NCI-H460 (cell line): ENCODE results near the gene ZNF182. TPM values are rescaled to one million over a fixed set of nuclear protein-coding genes. Genes with fewer than 3 reads are reported as not detected.
"Not testable (repeated sequence)": the region's sequence is repeated elsewhere in the genome, so short reads cannot be mapped to it uniquely, and the experiment has no call there.

Source experiments
- DNase-seq: peaks from one replicate; pipeline ENCODE4 v3.0.0-alpha.2; 2016; ENCODE audit warnings: low read depth; ENCODE audit errors: extremely low read depth
- total RNA-seq: library from RNA; depleted of rRNA; stranded (reverse); fragments of >200 nt; shearing (Covaris generic); gene quantifications from 2 replicates; pipeline ENCODE4 v1.2.3, GENCODE V29; 2014

The ZNF182 gene
- total RNA-seq, 1 experiment from 2014 or later: 6.6 TPM

- DNase-seq: no peak
Observed at GRCh38 chrX:48002929-48003328, 860 bp downstream of the ZNF182 start.

DNA sequence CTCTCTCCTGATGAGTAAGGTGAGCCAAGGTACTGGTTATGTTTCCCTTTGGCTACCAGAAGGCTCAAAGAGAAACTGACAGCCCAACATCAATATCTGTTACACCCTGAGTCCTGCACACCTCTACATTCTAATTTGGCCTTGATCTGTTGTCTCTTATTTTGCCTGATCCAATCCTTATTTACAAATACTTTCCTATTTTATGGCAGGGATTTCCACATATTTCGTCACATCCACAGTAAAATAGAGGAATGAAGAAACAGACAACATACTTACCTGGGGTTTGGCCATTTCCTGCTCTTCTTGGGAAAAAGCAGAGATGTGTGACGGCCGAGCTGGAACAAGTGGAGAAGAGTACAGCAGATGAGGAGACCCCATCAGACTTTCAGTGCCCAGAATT, 1.5 kb downstream of the ZNF182 start:
- no peak for DNase-seq

DNA sequence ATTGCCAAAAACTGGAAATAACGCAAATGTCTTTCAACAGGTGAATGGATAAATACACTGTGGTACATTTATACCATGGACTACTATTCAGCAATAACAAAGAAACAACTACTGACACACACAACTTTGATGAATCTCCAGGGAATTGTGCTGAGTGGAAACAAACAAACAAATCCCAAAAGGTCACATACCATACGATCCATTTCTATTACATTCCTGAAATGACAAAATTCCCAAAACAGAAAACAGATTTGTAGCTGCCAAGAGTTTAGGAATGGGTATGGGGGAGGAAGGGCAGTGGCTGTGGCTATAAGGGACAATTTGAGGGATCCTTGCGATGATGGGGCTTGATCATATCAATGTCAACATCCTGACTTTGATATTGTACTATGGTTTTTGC, 2.5 kb downstream of the ZNF182 start:
- DNase-seq: no peak

DNA sequence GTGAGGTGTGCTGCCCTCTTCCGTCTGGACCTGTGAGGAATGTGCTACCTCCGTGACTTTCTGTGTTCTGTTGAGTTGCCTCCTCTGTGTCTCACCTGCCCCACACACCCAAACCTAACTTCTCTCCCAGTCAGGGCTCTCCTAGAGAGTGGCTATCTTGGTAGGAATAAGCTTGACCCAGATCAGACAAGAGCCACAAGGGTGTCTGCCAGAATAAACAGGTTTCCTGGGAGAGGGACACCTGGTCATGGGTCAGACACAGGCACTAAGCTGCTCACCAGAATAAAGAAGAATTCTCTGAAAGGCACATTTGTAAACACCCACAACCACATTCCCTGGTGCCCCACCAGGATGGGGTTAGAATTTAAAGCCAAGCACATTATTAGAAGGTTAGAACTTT, 11.1 kb downstream of the ZNF182 start:
- DNase-seq: no peak

- no peak for DNase-seq
Observed at GRCh38 chrX:47992095-47992380, 11.8 kb downstream of the ZNF182 start.

- DNase-seq: no peak
Observed at GRCh38 chrX:47991263-47992094, 12.3 kb downstream of the ZNF182 start.

DNA sequence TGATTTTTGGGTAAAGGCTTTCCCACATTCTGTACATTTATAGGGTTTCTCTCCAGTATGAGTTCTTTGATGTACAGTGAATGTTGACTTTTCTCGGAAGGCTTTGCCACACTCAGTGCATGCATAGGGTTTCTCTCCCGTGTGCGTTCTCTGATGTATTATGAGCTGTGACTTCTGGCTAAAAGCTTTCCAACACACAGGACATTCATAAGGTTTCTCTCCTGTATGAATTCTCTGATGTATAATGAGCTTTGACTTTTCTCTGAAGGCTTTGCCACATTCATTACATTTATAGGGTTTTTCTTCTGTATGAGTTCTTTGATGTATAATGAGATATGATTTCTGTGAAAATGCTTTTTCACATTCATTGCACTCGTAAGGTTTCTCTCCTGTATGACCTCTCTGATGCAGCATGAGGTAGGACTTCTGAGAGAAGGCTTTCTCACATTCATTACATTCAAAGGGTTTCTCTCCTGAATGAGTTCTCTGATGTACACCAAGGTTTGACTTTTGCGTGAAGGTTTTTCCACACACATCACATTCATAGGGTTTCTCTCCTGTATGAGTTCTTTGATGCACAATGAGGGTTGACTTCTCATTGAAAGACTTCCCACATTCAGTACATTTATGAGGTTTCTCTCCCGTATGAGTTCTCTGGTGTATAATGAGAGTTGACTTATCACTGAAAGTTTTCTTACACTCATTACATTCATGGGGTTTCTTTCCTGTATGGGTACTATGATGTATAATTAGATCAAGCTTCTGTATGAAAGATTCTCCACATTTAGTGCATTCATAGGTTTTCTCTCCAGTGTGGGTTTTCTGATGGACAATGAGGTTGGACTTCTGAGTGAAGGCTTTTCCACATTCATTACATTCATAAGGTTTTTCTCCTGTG, 27.3 kb downstream of the ZNF182 start:
- no peak for DNase-seq

DNA sequence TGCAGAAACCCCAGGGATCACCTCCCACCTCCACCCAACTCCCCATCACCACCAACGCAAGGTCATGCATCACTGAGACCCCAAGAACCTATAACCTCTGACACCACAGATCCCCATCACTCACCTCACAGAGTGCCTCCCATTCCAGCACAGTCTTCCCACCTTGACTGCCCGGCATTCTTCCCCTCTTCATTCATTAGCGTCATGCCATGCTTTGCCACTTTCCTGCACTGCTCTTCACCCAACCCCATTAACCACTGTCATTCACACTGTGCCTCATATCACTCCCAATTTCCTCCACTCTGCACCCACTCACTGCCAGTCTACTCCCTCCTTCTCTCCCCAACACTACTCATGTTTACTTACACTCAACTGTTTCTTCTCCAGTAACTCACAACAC, 30.6 kb downstream of the ZNF182 start:
- DNase-seq: no peak

- DNase-seq: not testable (repeated sequence)
Observed at GRCh38 chrX:47965526-47965925, 38.3 kb downstream of the ZNF182 start.

DNA sequence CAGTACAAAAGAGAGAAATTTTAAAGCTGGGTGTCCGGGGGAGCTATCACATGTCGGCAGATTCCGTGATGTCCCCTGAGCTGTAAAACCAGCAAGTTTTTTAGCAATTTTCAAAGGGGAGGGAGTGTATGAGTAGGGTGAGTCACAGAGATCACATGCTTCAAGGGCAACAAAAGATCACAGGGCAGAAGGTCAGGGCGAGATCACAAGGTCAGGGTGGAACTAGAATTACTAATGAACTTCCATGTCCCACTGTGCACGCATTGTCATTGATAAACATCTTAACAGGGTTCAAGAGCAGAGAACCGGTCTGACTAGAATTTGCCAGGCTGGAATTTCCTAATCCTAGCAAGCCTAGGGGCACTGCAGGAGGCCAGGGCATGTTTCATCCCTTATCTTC, 42.0 kb downstream of the ZNF182 start:
- not testable (repeated sequence) for DNase-seq

DNA sequence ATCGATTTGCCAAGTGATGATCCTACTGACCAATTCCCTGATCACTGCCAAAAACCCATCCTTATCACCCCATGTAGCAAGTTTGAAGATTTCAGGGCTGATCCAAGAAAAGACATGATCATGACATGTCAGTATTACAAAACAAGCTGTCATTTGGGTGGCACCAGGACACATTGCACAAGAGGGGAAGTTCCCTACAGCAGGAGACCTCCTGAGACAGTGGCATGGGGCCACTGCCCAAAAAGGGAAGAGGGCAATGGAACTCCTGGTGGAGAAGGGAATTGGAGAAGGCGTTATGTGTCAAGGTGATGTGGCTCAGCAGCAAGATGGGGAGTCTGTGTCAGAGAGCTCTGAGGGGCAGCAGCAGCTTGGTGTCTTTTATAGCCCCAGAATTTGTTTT, 43.4 kb downstream of the ZNF182 start:
- DNase-seq: no peak

DNA sequence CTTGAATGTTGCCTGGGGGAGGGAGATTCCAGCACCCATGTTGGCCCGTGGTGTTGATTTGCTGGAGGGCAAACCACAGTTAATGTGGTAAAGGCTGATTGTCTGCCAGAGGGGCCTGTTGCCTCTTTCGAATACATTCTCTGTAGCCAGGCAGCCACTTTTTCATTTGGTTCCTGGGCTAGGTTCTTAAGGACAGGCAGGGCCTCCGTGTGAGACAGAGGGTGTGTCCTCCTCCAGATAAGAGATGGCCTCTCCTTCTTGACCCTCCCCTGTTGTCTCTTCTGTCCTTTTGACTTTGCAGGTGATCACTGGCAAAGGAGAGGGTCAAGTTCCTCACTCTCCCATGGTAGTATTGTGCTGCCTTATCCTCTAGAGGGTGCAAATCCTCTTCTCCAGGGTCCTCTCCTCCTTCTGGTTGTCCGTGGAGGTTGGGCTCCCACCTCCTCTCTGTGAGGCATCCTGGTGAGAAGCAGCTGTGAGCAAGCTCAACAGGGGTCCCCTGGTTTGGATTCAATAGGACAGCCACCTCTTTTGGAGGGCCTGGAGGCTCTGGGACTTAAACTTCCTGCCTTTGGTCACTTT, 44.9 kb downstream of the ZNF182 start:
- no peak for DNase-seq

DNA sequence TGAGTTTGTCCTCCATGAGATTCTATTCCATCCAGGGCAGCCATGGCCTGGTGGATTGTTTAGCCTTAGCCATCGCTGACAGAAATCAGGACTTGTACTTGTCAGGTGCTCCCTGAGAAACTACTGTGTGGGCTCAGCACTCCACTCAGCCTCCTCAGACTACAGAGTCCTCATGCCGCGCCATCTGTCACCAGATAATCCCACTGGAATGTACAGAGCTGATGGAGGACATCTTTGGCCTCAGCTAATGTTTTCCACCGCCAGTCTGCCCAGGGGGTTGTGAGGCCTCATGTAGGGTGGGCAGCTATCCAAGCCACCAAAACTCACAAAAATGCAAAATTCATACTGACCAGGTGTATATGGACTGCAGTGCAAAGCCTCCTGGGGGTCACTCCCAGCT, 45.6 kb downstream of the ZNF182 start:
- not testable (repeated sequence) for DNase-seq

DNA sequence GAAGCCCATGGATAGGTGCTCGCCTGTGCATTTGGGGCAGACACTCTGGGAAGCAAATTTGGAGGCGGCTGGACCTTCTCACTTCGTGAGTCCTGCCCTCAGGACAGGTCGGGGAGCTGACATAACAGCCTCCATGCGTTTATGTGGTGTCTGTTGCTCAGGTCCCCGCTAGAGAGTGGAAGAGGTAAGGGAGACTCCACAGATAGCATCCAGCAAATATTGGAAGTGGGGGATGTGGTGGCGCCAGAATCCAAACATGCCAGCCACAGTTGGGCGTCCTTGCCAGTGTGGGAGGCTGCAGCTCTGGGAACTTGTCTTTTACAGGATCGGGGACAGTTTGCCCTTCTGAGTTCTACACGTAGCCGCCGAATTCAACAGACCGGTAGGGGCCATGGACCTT, 47.8 kb downstream of the ZNF182 start:
- DNase-seq: no peak

DNA sequence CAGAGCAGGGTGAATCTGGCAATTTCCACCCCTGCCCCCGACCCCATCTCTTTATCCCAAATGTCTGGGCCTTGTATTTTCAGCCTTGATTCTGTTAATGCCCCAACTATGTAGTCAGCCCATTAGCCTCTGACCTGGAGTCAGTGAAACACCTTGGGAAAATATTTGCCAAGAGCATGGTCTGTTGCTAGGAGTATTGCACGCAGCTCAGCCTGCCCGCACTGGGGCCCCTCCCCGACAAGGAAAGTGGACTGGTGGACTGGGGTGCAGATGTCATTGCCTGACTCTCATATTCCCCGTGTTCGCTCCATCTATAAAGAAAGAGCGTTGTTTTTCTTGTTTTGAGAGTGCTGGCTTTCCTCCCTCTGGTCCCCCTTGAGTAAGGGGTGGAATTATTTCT, 48.5 kb downstream of the ZNF182 start:
- DNase-seq: not testable (repeated sequence)

DNA sequence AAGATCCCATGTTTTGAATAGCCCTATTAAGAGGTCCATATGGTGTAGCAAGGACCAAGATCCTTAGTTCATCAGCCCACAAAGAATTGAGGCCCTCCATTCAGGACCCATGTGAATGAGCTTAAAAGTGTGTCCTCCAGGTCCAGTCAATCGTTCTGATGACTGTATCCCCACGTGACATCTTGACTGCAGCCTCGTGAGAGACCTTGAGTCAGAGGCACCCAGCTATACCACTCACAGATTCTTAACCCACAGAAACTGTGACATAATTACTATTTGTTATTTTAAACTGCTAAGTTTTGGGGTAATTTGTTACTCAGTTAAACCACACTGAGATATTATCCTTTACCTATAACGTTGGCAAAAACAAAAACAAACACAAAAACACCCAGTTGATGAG, 62.4 kb downstream of the ZNF182 start:
- no peak for DNase-seq

GRCh38 chrX:47940448-47940847, 63.3 kb downstream of the ZNF182 start:
- no peak for DNase-seq

DNA sequence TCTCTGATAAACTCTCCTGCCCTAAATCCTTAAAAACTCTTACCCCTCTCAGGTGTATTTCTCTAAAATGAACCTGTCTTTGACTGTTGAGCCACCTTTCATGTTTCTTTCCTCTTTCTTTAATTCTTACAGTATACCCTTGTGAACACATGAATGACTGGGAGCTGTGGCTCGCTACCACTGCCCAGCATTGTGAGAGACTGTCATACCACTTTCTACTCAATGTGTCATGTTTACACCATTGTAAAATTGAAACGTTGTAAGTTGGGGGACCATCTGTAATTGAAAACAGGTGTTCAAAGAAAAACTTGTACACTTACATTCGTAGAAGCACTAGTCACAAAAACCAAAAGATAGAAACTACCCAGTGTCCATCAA, 66.9 kb downstream of the ZNF182 start:
- no peak for DNase-seq

- no peak for DNase-seq
Observed at GRCh38 chrX:47936224-47936939, 67.4 kb downstream of the ZNF182 start.

GRCh38 chrX:47933946-47934345, 69.8 kb downstream of the ZNF182 start:
- no peak for DNase-seq

- not testable (repeated sequence) for DNase-seq
Observed at GRCh38 chrX:47931970-47932369, 71.8 kb downstream of the ZNF182 start.
